ENCODE data around the gene TMOD4.

The TMOD4 gene

GRCh38 chr1:151134991-151135390 lies 40.8 kb downstream of the TMOD4 start:
- TF ChIP-seq, protein P1, sequence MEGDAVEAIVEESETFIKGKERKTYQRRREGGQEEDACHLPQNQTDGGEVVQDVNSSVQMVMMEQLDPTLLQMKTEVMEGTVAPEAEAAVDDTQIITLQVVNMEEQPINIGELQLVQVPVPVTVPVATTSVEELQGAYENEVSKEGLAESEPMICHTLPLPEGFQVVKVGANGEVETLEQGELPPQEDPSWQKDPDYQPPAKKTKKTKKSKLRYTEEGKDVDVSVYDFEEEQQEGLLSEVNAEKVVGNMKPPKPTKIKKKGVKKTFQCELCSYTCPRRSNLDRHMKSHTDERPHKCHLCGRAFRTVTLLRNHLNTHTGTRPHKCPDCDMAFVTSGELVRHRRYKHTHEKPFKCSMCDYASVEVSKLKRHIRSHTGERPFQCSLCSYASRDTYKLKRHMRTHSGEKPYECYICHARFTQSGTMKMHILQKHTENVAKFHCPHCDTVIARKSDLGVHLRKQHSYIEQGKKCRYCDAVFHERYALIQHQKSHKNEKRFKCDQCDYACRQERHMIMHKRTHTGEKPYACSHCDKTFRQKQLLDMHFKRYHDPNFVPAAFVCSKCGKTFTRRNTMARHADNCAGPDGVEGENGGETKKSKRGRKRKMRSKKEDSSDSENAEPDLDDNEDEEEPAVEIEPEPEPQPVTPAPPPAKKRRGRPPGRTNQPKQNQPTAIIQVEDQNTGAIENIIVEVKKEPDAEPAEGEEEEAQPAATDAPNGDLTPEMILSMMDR (IDR thresholded peaks at IDR 0.05; ENCODE audit: insufficient read depth, low read length, poor library complexity, severe bottlenecking), result no peak
- no peak for DNase-seq (ENCODE audit: extremely low read depth, insufficient read length)
- Histone ChIP-seq H3K4me3 (replicated peaks; ENCODE audit: low read depth, low read length) (no peak overlapping the region), H3K27me3 (replicated peaks; ENCODE audit: control insufficient read depth, insufficient read depth, low read length) (no peaks in the 10 kb centered on the region), H3K36me3 (ENCODE audit: control insufficient read depth, insufficient read depth, low read length) (no peaks in the 10 kb centered on the region)

DNA sequence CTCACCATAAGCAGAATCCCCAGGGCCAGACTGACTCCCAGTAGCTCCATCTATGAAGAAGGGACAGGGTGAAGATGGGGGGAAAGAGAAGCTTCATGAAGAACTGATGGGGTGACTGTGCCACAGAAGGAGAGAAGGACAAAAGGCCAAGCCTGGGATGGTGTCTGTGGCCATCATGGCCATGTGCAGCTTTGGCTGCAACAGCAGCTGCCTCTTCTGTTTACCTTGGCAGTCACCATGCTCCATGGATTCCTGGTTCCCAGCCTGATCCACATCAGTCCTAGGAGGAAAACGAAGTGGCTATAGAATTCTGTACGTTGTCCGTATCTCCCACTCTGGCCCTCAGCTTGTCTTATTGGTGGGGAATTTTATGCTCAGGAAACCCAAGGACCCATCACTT lies 41.4 kb downstream of the TMOD4 start:
- H3K4me3 ChIP-seq (replicated peaks; ENCODE audit: low read depth, low read length), result no peak overlapping the region
- no peak for DNase-seq (ENCODE audit: extremely low read depth, insufficient read length)
- no peaks in the 10 kb centered on the region for H3K27me3 ChIP-seq (replicated peaks; ENCODE audit: control insufficient read depth, insufficient read depth, low read length)
- TF ChIP-seq, protein P1 (IDR thresholded peaks at IDR 0.05; ENCODE audit: insufficient read depth, low read length, poor library complexity, severe bottlenecking), result no peak
- H3K36me3 ChIP-seq (ENCODE audit: control insufficient read depth, insufficient read depth, low read length), result no peaks in the 10 kb centered on the region

DNA sequence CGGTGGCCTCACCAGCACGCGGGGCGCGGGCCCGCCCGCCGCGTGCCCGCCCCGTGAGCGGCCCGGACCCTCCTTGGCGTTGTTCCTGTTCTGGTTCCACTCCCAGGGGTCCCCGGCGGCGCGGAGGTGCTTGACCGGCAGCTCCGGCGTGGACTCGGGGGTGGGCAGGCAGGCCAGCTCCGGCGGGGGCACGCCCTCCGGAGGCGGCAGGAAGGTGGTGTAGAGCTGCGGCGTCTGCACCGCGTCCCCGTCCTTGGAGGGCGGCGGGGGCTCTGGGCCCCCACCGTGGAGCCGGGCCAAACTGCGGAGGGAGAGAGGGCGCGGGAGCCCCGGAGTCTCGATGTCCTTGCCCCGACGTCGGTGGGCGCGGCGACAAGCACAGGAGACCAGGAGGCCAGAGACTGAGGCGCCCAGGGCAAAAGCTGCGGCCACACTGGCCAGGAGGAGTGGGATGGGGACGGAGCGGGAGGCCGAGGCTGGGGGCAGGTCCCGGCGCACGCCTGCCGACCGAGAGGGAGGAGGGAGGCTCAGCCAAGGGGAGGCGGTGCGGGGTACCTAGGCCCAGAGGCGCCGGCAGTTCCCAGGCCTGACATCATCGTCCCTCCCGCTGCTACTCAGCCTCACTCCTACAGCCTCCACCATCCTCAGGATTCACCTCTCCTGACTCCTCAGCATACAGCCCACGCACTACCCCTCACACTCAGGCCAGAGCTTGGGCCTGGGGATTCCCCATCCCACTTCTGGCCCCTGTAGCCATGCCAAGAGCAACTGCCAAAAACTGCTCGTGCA lies 42.6 kb downstream of the TMOD4 start:
- no peak overlapping the region for H3K4me3 ChIP-seq (replicated peaks; ENCODE audit: low read depth, low read length)
- no peaks in the 10 kb centered on the region for H3K27me3 ChIP-seq (replicated peaks; ENCODE audit: control insufficient read depth, insufficient read depth, low read length)
- no peaks in the 10 kb centered on the region for H3K36me3 ChIP-seq (ENCODE audit: control insufficient read depth, insufficient read depth, low read length)
- no peak for DNase-seq (ENCODE audit: extremely low read depth, insufficient read length)
- TF ChIP-seq, protein P1 (IDR thresholded peaks at IDR 0.05; ENCODE audit: insufficient read depth, low read length, poor library complexity, severe bottlenecking), result no peak

DNA sequence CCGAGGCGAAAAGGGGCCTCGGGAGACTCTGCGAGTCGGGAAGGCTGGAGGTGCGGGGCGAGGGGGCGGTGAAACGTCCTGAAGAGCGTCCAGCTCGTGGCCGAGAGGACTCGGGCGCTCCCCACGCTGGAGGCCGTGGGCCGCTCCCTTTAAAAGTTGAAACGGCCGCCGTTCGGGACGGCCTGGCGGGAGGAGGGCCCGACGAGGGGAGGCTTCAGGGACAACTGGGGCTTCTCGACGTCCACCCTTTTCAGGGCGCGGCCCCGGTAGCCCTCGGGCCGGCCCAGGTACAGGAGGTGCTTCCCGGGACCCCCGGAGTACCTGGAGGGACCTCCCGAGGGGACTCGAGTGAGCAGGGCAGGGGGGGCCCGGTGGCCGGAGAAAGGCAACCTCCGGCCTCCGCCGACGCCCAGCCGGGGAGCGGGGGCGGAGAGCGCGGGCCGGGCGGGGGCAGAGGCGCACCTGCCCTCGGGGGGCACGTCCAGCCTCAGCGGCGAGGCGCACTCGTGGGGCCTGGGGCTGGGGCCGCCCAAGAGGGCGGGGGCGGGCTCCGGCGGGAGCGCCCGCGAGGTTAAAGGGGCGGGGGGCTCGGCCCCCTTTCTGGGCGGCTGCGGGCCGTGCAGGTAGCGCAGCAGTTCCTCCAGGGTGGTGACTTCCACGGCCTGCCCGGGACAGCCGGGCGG lies 43.3 kb downstream of the TMOD4 start:
- no peak for DNase-seq (ENCODE audit: extremely low read depth, insufficient read length)
- no peaks in the 10 kb centered on the region for H3K27me3 ChIP-seq (replicated peaks; ENCODE audit: control insufficient read depth, insufficient read depth, low read length)
- no peaks in the 10 kb centered on the region for H3K36me3 ChIP-seq (ENCODE audit: control insufficient read depth, insufficient read depth, low read length)
- no peak overlapping the region for H3K4me3 ChIP-seq (replicated peaks; ENCODE audit: low read depth, low read length)
- TF ChIP-seq, protein P1 (IDR thresholded peaks at IDR 0.05; ENCODE audit: insufficient read depth, low read length, poor library complexity, severe bottlenecking), result no peak

DNA sequence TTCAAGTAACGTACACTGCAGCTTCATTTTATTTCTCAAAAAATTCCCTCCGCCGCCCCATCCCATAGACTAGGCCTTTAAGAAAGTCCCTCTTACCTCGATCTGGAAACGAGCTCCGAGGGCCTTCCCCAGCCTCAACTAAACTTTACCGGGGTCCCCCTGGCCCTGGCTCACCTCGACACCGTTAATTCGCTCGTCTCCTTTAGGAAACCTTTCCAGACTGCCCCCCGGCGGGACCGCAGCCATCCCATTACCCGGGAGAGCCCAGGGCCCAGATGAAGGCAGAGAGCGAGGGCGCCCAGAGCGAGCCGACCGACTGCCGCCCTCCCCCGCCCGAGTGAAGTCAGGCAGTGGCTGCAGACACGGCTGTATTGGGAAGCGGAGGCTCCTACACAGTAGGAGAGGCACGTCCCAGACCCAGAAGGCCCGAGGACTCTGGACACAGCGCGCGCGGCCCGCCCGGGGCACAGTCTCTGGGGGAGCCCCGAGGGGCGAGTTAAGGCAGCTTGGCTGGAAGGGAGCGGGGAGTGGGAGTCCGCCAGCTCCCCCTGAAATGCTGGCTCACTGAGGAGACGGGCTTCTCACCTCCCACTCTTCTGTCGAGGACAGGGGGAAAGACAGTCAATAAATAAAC lies 44.0 kb downstream of the TMOD4 start:
- Histone ChIP-seq H3K36me3 (ENCODE audit: control insufficient read depth, insufficient read depth, low read length) (no peaks in the 10 kb centered on the region), H3K27me3 (replicated peaks; ENCODE audit: control insufficient read depth, insufficient read depth, low read length) (no peaks in the 10 kb centered on the region), H3K4me3 (replicated peaks; ENCODE audit: low read depth, low read length) (no peak overlapping the region)
- TF ChIP-seq, protein P1 (IDR thresholded peaks at IDR 0.05; ENCODE audit: insufficient read depth, low read length, poor library complexity, severe bottlenecking), result no peak
- DNase-seq (ENCODE audit: extremely low read depth, insufficient read length), result no peak
